BJ (cell line): ENCODE results near the gene SUGT1. TPM values are rescaled to one million over a fixed set of nuclear protein-coding genes. Genes with fewer than 3 reads are reported as not detected.
"Not testable (repeated sequence)": the region's sequence is repeated elsewhere in the genome, so short reads cannot be mapped to it uniquely, and the experiment has no call there.

Experiments used
- CTCF ChIA-PET: fragments of 350-600 bp; formaldehyde crosslinking; extraction: SDS; loops from one replicate; lab custom pipeline; 2021; ENCODE audit warnings: antibody characterized with exemption, inconsistent platforms; lab: Yijun Ruan, JAX
- POLR2A ChIA-PET: fragments of 300-600 bp; sonication (Branson Sonifier 250); formaldehyde crosslinking; extraction: SDS; loops from one replicate; lab custom pipeline; 2021; ENCODE audit warnings: antibody characterized with exemption; lab: Charles Lee
- DNase-seq: peaks from one replicate; pipeline ENCODE4 v3.0.0-alpha.2; 2011; ENCODE audit warnings: low read depth
- H3K27me3 ChIP-seq: 2 replicates; pipeline ENCODE4 v1.6.0; 2011; ENCODE audit warnings: low read length; ENCODE audit not compliant: control insufficient read depth, insufficient read depth
- H3K36me3 ChIP-seq: 2 replicates; pipeline ENCODE4 v1.5.1; 2011; ENCODE audit warnings: low read length; ENCODE audit not compliant: control insufficient read depth, insufficient read depth
- H3K4me3 ChIP-seq: 2 replicates; pipeline ENCODE4 v1.5.1; 2011; ENCODE audit warnings: low read depth, mild to moderate bottlenecking, control low read depth, low read length
- polyA plus RNA-seq: library from polyadenylated mRNA; depleted of rRNA; stranded (reverse); fragments of >200 nt; gene quantifications from 2 replicates; pipeline ENCODE4 v1.2.3, GENCODE V29; 2011
- TF ChIP-seq, protein P1 (sequence below): IDR thresholded peaks from 2 replicates; pipeline ENCODE4 v1.5.1; 2011; ENCODE audit warnings: low read depth, mild to moderate bottlenecking, control low read depth, inconsistent platforms, low read length, moderate library complexity; ENCODE audit not compliant: insufficient read depth

SUGT1 gene
- polyA plus RNA-seq, 1 experiment = 28.5 TPM

DNA sequence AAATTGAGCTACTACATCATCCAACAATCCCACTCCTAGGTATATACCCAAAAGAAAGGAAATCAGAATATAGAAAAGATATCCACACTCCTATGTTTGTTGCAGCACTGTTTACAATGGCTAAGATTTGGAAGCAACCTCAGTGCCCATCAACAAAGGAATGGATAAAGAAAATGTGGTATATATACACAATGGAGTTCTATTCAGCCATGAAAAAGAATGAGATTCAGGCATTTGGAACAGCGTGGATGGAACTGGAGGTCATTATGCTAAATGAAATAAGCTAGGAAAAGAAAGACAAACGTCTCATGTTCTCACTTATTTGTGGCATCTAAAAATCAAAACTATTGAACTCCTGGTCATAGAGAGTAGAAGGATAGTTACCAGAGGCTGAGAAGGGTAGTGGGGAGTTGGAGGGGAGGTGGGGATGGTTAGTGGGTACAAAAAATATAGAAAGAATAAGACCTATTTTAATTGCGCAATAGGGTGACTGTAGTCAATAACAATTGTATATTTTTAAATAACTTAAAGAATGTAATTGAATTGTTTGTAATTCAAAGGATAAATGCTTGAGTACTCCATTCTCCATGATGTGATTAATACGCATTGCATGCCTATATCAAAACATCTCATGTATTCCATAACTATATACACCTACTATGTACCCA lies 37.4 kb upstream of the SUGT1 start:
- POLR2A ChIA-PET = no interaction called here
- CTCF ChIA-PET = no interaction called here
- H3K4me3 ChIP-seq = no peak overlapping the region
- H3K27me3 ChIP-seq = no peaks in the 10 kb centered on the region
- TF ChIP-seq, protein P1, sequence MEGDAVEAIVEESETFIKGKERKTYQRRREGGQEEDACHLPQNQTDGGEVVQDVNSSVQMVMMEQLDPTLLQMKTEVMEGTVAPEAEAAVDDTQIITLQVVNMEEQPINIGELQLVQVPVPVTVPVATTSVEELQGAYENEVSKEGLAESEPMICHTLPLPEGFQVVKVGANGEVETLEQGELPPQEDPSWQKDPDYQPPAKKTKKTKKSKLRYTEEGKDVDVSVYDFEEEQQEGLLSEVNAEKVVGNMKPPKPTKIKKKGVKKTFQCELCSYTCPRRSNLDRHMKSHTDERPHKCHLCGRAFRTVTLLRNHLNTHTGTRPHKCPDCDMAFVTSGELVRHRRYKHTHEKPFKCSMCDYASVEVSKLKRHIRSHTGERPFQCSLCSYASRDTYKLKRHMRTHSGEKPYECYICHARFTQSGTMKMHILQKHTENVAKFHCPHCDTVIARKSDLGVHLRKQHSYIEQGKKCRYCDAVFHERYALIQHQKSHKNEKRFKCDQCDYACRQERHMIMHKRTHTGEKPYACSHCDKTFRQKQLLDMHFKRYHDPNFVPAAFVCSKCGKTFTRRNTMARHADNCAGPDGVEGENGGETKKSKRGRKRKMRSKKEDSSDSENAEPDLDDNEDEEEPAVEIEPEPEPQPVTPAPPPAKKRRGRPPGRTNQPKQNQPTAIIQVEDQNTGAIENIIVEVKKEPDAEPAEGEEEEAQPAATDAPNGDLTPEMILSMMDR = no peak
- H3K36me3 ChIP-seq = no peaks in the 10 kb centered on the region
- no peak for DNase-seq

DNA sequence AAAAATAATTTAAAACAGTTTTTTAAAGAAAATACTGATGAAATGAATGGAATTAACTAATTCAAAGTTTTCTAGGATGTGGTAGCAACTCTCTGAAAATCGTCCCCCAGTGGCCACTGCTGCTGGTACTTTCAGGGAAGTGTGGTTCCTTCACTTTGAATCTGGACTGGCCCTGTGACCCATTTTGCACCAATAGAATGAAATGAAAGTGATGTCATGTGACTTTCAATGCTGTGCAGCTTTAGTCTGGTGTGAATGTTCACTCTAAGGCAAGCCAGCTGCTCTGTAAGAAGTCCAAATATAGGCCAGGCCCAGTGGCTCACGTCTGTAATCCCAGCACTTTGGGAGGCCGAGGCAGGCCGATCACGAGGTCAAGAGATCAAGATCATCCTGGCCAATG lies 36.8 kb upstream of the SUGT1 start:
- no peak overlapping the region for H3K4me3 ChIP-seq
- ChIA-PET CTCF (interaction anchor here (2.1 kb wide), 1 partner anchor 36 kb away, joined by 11 read pairs; the partner anchor contains the start of gene SUGT1), POLR2A (no interaction called here)
- no peak for DNase-seq
- H3K36me3 ChIP-seq = no peaks in the 10 kb centered on the region
- TF ChIP-seq, protein P1 = no peak
- no peaks in the 10 kb centered on the region for H3K27me3 ChIP-seq

DNA sequence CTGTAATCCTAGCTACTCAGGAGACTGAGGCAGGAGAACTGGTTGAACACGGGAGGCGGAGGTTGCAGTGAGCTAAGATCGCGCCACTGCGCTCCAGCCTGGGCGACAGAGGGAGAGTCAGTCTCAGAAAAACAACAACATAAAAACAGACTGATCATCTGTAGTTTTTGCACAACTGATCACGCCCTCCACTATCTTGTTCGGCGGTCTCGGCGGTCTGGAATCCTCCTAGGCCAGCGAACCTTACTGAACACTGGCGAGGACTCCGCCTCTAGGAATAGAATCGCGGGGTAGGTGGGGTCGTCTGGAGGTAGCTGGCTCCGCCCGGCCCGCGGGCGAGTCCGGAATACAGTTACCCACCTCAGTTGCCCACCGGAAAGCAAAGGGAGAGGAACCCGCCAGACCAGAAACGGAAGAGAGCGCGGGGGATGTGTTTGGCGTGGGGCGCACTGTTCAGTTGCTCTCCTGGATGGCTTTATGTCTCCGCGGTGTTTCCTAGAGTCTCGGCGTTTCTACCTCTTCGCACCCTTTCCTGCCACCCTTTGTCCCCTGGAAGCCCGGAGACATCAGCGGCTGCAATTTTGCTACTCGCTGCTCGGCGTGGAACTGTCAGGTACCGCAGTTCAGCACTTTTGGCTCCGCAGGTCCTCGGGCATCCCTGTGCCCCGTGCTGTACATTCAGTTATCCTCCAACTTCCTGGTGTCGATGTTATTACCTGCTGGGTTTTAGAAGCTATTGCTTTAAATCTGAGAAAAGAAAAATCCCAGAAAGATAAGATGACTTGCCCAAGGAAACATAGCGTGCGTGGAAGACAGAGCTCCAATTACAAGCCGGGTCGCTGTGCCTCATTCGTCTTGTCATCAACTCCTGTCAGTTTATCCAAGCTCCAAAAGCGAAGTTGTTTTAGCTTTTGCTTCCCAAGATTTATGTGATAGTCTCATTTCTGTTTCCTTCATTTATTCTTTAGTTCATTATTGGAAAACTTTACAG lies 35.3 kb upstream of the SUGT1 start:
- Histone ChIP-seq H3K4me3 (peak overlapping the region; percentile 94), H3K36me3 (no peaks in the 10 kb centered on the region), H3K27me3 (no peaks in the 10 kb centered on the region)
- no peak for DNase-seq
- TF ChIP-seq, protein P1 = no peak
- CTCF ChIA-PET = interaction anchor here (0.6 to 2.1 kb wide), 5 partner anchors 9 to 351 kb away, joined by 3 to 11 read pairs (median 4); partner anchors contain the start of gene SUGT1
- POLR2A ChIA-PET = interaction anchor here (1.5 kb wide), 1 partner anchor 36 kb away, joined by 12 read pairs; the partner anchor contains the start of gene SUGT1

DNA sequence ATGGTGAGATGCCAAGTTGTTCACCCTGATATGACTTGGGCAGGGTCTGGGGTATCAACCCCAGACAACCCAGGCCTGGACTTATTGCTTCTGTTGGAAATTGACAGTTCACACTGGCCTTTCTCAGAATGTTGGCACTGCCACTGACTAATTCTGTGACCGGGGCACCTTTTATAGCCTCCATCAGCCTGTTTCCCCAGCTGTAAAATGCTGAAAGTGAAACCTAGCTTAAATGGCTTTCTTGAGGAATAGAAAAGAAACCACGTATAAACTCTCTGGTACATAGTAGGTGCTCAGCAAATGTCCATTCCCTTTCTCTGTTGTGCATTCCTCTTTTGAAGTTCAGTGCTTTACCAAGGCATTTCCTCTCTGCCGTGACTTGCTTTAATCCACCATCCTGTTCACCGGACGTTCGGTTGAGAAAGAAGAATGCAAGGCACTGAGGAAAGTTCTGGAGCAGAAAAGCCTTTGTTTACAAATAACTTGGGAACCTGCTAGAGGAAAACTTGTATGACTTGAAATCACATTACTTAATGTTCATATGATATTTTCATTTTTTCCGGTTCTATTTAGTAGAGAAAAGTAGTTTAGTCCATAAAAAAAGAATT lies 21.4 kb upstream of the SUGT1 start:
- H3K27me3 ChIP-seq, H3K36me3 ChIP-seq, POLR2A ChIA-PET, CTCF ChIA-PET, H3K4me3 ChIP-seq, DNase-seq: not testable (repeated sequence)

DNA sequence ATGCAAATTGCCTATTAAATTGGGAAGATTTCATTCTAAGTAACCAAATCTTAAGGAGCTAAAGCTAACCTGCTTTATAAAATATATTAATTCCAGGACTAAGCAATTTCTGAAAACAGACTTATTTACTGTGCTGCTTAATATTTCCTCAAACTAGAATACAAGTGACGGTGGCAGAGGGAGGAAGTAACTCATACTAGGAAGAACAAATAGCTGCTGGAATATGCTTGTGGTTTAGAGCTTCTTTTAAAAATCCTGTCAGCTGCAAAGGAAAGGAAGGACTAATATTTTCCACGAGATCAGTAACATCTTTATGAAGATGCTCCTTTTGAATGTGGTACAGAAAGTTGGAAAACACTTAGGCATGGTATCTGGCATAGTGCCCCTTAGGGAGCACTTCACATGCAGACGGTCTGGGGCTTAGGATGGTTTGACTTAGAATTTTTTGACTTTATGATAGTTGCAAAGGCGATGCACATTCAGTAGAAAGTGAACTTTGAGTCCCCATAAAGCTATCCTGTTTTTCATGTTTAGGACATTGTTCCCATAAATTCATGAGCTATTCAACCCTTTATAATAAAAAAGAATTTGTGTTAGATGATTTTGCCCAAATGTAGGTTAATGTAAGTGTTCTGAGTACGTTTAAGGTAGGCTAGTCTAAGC lies 13.8 kb upstream of the SUGT1 start:
- Histone ChIP-seq H3K27me3 (no peaks in the 10 kb centered on the region), H3K36me3 (peaks cover 3% of the 10 kb centered on the region), H3K4me3 (no peak overlapping the region)
- ChIA-PET POLR2A (interaction anchor here (0.7 kb wide), 1 partner anchor 18 kb away, joined by 3 read pairs; no protein-coding TSS in a partner anchor), CTCF (no interaction called here)
- TF ChIP-seq, protein P1 = no peak
- no peak for DNase-seq
